22Rv1 (cell line): ENCODE results near the gene OPRD1.

Source experiments
- ZFX ChIP-seq: fragments of 450-650 bp; IDR thresholded peaks from 2 replicates; pipeline ENCODE4 v1.6.1; 2017; ENCODE audit warnings: antibody characterized with exemption, borderline replicate concordance
- TF ChIP-seq, protein P1 (sequence below): fragments of 450-650 bp; IDR thresholded peaks from 2 replicates; pipeline ENCODE4 v1.5.1; 2017; ENCODE audit warnings: mild to moderate bottlenecking

DNA sequence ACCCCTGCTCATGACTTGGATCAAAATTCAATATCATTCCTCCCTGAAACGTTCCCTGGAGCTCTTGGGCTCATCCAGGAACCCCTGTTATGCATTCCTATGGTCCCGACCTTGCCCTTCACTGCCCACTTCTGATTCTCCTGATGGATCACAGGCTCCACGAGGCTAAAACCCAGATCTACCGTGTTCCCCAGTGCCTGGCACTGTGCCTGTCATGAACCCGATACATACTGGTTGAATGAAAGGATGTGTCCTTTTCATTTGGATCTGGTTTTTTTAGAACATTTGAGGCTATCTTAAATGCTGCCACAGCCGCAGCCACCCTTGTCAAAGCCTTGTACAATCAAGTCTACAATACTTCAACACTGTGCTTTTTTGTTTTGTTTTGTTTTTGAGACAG lies 22.2 kb upstream of the OPRD1 start:
- TF ChIP-seq, protein P1, sequence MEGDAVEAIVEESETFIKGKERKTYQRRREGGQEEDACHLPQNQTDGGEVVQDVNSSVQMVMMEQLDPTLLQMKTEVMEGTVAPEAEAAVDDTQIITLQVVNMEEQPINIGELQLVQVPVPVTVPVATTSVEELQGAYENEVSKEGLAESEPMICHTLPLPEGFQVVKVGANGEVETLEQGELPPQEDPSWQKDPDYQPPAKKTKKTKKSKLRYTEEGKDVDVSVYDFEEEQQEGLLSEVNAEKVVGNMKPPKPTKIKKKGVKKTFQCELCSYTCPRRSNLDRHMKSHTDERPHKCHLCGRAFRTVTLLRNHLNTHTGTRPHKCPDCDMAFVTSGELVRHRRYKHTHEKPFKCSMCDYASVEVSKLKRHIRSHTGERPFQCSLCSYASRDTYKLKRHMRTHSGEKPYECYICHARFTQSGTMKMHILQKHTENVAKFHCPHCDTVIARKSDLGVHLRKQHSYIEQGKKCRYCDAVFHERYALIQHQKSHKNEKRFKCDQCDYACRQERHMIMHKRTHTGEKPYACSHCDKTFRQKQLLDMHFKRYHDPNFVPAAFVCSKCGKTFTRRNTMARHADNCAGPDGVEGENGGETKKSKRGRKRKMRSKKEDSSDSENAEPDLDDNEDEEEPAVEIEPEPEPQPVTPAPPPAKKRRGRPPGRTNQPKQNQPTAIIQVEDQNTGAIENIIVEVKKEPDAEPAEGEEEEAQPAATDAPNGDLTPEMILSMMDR: no peak
- no peak for TF ChIP-seq ZFX
